SH-SY5Y (cell line): ENCODE results near the gene SSR2.

Source experiments
- GATA2 ChIP-seq: IDR thresholded peaks from 2 replicates; pipeline ENCODE4 v1.6.1; 2011; ENCODE audit warnings: mild to moderate bottlenecking, low read depth, low read length
- GATA3 ChIP-seq: IDR thresholded peaks from 2 replicates; pipeline ENCODE4 v1.6.1; 2011; ENCODE audit warnings: low read depth, mild to moderate bottlenecking, low read length, moderate library complexity

DNA sequence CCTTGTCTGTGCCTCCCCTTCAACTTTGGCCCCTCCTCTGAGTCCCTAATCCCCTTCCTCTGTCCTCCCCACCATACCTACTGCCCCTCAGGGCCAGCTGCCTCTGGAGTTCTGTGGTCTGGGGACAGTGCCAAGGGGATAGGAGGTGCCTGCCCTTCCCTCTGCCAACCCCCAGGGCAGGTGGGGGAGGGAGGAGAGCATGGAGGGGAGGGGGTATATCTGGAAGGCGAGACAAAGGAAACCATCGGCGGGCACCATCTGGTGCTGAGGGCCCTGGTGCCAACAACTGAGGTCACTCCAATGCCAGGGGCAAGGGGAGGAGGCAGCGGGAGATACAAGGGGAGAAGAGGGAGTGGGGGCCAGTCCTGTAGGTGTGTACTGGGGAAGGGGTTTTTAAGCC is 49.8 kb upstream of the SSR2 start:
- no peak for TF ChIP-seq GATA3
- no peak for TF ChIP-seq GATA2
